ENCODE data around the gene ADARB2.
"Not testable (repeated sequence)": the region's sequence is repeated elsewhere in the genome, so short reads cannot be mapped to it uniquely, and the experiment has no call there.

Gene ADARB2

GRCh38 chr10:1473874-1474273, 263.5 kb downstream of the ADARB2 start:
- FAIRE-seq (no peak), DNase-seq (ENCODE audit: low spot score) (no peak)

- FAIRE-seq, result no peak
- DNase-seq (ENCODE audit: low spot score), result no peak
These were observed 265.0 kb downstream of the ADARB2 start for GRCh38 chr10:1472178-1472958.

- FAIRE-seq, result no peak
- no peak for DNase-seq (ENCODE audit: low spot score)
These were observed 268.5 kb downstream of the ADARB2 start for GRCh38 chr10:1468811-1469210.

GRCh38 chr10:1467334-1468076, 269.8 kb downstream of the ADARB2 start:
- DNase-seq (ENCODE audit: low spot score) (no peak), FAIRE-seq (no peak)

GRCh38 chr10:1465993-1466764, 271.1 kb downstream of the ADARB2 start:
- DNase-seq (ENCODE audit: low spot score), result no peak
- no peak for FAIRE-seq

- no peak for DNase-seq (ENCODE audit: low spot score)
These were observed 271.9 kb downstream of the ADARB2 start for GRCh38 chr10:1465418-1465911.

GRCh38 chr10:1464881-1465417, 272.4 kb downstream of the ADARB2 start:
- DNase-seq (ENCODE audit: low spot score) (no peak), FAIRE-seq (no peak)

More at GRCh38 chr10:1465418-1465911, 271.9 kb downstream of the ADARB2 start:
- FAIRE-seq, result no peak

GRCh38 chr10:1463971-1464370, 273.4 kb downstream of the ADARB2 start:
- FAIRE-seq; DNase-seq (ENCODE audit: low spot score): not testable (repeated sequence)

GRCh38 chr10:1462994-1463633, 274.2 kb downstream of the ADARB2 start:
- FAIRE-seq (no peak), DNase-seq (ENCODE audit: low spot score) (no peak)

- DNase-seq (ENCODE audit: low spot score) (no peak), FAIRE-seq (no peak)
These were observed 274.8 kb downstream of the ADARB2 start for GRCh38 chr10:1462521-1462920.

GRCh38 chr10:1462032-1462431, 275.3 kb downstream of the ADARB2 start:
- DNase-seq (ENCODE audit: low spot score), result no peak
- no peak for FAIRE-seq

- DNase-seq (ENCODE audit: low spot score) (no peak), FAIRE-seq (no peak)
These were observed 276.3 kb downstream of the ADARB2 start for GRCh38 chr10:1461016-1461415.

- not testable (repeated sequence) for DNase-seq (ENCODE audit: low spot score); FAIRE-seq
These were observed 277.7 kb downstream of the ADARB2 start for GRCh38 chr10:1459664-1460063.

- DNase-seq (ENCODE audit: low spot score) (no peak), FAIRE-seq (no peak)
These were observed 282.4 kb downstream of the ADARB2 start for GRCh38 chr10:1454951-1455350.

- no peak for DNase-seq (ENCODE audit: low spot score)
- no peak for FAIRE-seq
These were observed 282.9 kb downstream of the ADARB2 start for GRCh38 chr10:1454428-1454827.

- no peak for DNase-seq (ENCODE audit: low spot score)
- no peak for FAIRE-seq
These were observed 284.5 kb downstream of the ADARB2 start for GRCh38 chr10:1452777-1453176.

GRCh38 chr10:1451941-1452340, 285.4 kb downstream of the ADARB2 start:
- no peak for FAIRE-seq
- no peak for DNase-seq (ENCODE audit: low spot score)

GRCh38 chr10:1451362-1451888, 285.9 kb downstream of the ADARB2 start:
- FAIRE-seq (no peak), DNase-seq (ENCODE audit: low spot score) (no peak)

- no peak for FAIRE-seq
- DNase-seq (ENCODE audit: low spot score), result no peak
These were observed 287.6 kb downstream of the ADARB2 start for GRCh38 chr10:1449572-1450205.

GRCh38 chr10:1449021-1449420, 288.3 kb downstream of the ADARB2 start:
- no peak for FAIRE-seq
- no peak for DNase-seq (ENCODE audit: low spot score)
